HPDE6-E6E7 (cell line): ENCODE results near the gene BIRC5.

Experiments
- DNase-seq: peaks from one replicate; pipeline ENCODE4 v3.0.0; 2011; ENCODE audit warnings: missing footprints; ENCODE audit errors: extremely low spot score

The BIRC5 gene

DNA sequence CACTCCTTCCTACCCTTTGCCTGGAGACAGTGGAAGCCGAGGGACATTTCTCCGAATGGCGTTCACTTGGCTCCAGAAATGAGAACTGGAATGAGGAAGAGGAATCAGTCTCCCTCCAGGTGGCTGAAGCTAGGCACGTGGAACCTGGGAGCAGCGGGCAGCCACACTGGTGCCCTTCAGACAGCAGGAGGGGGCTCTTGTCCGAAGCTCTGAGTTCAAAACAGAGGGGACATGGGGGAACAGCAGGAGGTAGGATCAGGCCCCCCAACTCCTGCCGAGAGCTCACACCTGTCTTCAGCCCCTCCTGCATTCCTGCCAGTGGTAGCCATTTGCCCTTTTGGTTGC lies 58.8 kb downstream of the BIRC5 start:
- DNase-seq, result no peak

DNA sequence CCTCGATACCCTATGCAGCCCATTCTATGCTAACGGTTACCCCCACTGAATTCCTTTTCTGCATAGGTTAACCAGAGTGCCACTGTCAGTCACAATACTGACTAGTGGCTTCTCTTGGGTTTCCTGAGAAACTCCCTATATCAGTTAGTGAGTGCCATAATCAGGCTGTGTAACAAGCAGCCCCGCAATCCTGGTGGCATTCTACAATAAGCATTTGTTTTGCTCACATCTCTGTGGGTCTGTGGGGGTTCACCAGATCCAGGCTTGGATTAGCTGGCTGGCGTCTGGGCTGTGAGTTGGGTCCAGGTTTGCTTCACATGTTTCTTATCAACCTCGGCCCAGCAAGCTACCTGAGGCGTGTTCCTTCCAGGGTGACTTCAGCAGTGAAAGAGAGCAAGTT lies 59.8 kb downstream of the BIRC5 start:
- no peak for DNase-seq
